ENCODE measurements around the gene F10. TPM values are rescaled to one million over a fixed set of nuclear protein-coding genes. Genes with fewer than 3 reads are reported as not detected.

The F10 gene
- total RNA-seq, 1 experiment from 2014 or later = not detected

- no peak overlapping the region for H3K4me3 Mint-ChIP-seq (ENCODE audit: unreplicated experiment)
- ChIA-PET POLR2A (no interaction called here), CTCF (no interaction called here)
- BruUV-seq (replicated peaks) = no TSS peak
- H3K4me1 Mint-ChIP-seq (ENCODE audit: insufficient read depth, unreplicated experiment) = no peaks in the 10 kb centered on the region
- no peak for TF ChIP-seq CTCF (IDR thresholded peaks at IDR 0.05; ENCODE audit: unreplicated experiment)
- no peak for DNase-seq (ENCODE audit: unreplicated experiment)
- peaks cover 18% of the 10 kb centered on the region for H3K9me3 Mint-ChIP-seq (ENCODE audit: unreplicated experiment)
- H3K27me3 Mint-ChIP-seq (ENCODE audit: insufficient read depth, unreplicated experiment) = peaks cover 12% of the 10 kb centered on the region
- intact Hi-C loops (cut with micrococcal nuclease) = no loop called here
- no peak overlapping the region for H3K27ac Mint-ChIP-seq (ENCODE audit: low read depth, unreplicated experiment)
- peaks cover 34% of the 10 kb centered on the region for H3K36me3 Mint-ChIP-seq (ENCODE audit: insufficient read depth, unreplicated experiment)
Observed at GRCh38 chr13:113167575-113167974, 45.0 kb downstream of the F10 start.

- BruUV-seq (replicated peaks) = no TSS peak
- Mint-ChIP-seq H3K27ac (ENCODE audit: low read depth, unreplicated experiment) (no peak overlapping the region), H3K4me3 (ENCODE audit: unreplicated experiment) (no peak overlapping the region), H3K27me3 (ENCODE audit: insufficient read depth, unreplicated experiment) (peaks cover 7% of the 10 kb centered on the region), H3K9me3 (ENCODE audit: unreplicated experiment) (peaks cover 18% of the 10 kb centered on the region), H3K36me3 (ENCODE audit: insufficient read depth, unreplicated experiment) (peaks cover 40% of the 10 kb centered on the region), H3K4me1 (ENCODE audit: insufficient read depth, unreplicated experiment) (no peaks in the 10 kb centered on the region)
- ChIA-PET CTCF (no interaction called here), POLR2A (no interaction called here)
- DNase-seq (ENCODE audit: unreplicated experiment) = no peak
- intact Hi-C loops (cut with micrococcal nuclease) = no loop called here
- no peak for TF ChIP-seq CTCF (IDR thresholded peaks at IDR 0.05; ENCODE audit: unreplicated experiment)
Observed at GRCh38 chr13:113168211-113168610, 45.6 kb downstream of the F10 start.

GRCh38 chr13:113169277-113170272, 47.0 kb downstream of the F10 start:
- Mint-ChIP-seq H3K9me3 (ENCODE audit: unreplicated experiment) (peaks cover 18% of the 10 kb centered on the region), H3K4me3 (ENCODE audit: unreplicated experiment) (no peak overlapping the region), H3K36me3 (ENCODE audit: insufficient read depth, unreplicated experiment) (peaks cover 48% of the 10 kb centered on the region), H3K27ac (ENCODE audit: low read depth, unreplicated experiment) (no peak overlapping the region), H3K4me1 (ENCODE audit: insufficient read depth, unreplicated experiment) (no peaks in the 10 kb centered on the region), H3K27me3 (ENCODE audit: insufficient read depth, unreplicated experiment) (no peaks in the 10 kb centered on the region)
- CTCF ChIA-PET = no interaction called here
- BruUV-seq (replicated peaks) = no TSS peak
- no peak for TF ChIP-seq CTCF (IDR thresholded peaks at IDR 0.05; ENCODE audit: unreplicated experiment)
- POLR2A ChIA-PET = interaction anchor here (0.7 to 1.3 kb wide), 2 partner anchors 9 to 38 kb away, joined by 3 to 4 read pairs; no protein-coding TSS in a partner anchor
- intact Hi-C loops (cut with micrococcal nuclease) = no loop called here
- DNase-seq (ENCODE audit: unreplicated experiment) = no peak

- Mint-ChIP-seq H3K9me3 (ENCODE audit: unreplicated experiment) (peaks cover 18% of the 10 kb centered on the region), H3K27ac (ENCODE audit: low read depth, unreplicated experiment) (no peak overlapping the region), H3K36me3 (ENCODE audit: insufficient read depth, unreplicated experiment) (peaks cover 48% of the 10 kb centered on the region), H3K27me3 (ENCODE audit: insufficient read depth, unreplicated experiment) (no peaks in the 10 kb centered on the region), H3K4me1 (ENCODE audit: insufficient read depth, unreplicated experiment) (no peaks in the 10 kb centered on the region), H3K4me3 (ENCODE audit: unreplicated experiment) (no peak overlapping the region)
- BruUV-seq (replicated peaks) = no TSS peak
- ChIA-PET POLR2A (no interaction called here), CTCF (interaction anchor here (0.6 kb wide), 1 partner anchor 142 kb away, joined by 4 read pairs; no protein-coding TSS in a partner anchor)
- DNase-seq (ENCODE audit: unreplicated experiment) = no peak
- no peak for TF ChIP-seq CTCF (IDR thresholded peaks at IDR 0.05; ENCODE audit: unreplicated experiment)
- intact Hi-C loops (cut with micrococcal nuclease) = no loop called here
Observed at GRCh38 chr13:113170511-113170910, 47.9 kb downstream of the F10 start.
